ENCODE results near the gene MACROH2A1.

DNA sequence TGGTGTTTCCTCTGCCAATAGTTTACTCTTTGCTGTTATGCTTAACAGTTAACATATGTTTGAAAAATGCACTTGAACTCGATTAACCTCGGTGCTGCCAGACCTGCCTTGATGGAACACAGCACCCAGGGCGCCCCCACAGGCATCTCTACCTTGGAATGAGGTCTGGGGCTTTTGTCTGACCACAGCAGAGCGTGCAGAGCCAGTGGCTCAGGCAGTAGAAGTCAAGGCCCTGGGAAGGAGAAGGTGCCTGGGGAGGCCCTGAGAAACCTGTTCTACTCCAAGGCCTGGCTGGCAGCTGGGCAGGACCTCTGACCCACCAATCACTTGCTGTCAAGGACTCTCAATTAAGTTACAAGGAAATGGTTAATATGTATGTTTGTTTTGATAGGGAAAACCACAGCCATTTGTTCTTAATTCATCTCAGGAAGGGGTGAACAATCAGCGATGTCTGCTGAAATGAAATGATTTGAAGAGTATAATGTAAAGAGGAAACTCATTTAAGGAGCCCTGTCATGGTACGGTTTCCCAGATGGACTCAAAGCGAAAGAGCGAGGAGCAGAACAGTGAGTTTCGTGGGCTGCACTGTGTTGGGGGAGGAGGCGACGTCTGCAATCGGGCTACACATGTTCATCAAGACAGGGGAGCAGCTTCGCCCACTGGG is 21.9 kb downstream of the MACROH2A1 start:
- TF ChIP-seq, protein P1, sequence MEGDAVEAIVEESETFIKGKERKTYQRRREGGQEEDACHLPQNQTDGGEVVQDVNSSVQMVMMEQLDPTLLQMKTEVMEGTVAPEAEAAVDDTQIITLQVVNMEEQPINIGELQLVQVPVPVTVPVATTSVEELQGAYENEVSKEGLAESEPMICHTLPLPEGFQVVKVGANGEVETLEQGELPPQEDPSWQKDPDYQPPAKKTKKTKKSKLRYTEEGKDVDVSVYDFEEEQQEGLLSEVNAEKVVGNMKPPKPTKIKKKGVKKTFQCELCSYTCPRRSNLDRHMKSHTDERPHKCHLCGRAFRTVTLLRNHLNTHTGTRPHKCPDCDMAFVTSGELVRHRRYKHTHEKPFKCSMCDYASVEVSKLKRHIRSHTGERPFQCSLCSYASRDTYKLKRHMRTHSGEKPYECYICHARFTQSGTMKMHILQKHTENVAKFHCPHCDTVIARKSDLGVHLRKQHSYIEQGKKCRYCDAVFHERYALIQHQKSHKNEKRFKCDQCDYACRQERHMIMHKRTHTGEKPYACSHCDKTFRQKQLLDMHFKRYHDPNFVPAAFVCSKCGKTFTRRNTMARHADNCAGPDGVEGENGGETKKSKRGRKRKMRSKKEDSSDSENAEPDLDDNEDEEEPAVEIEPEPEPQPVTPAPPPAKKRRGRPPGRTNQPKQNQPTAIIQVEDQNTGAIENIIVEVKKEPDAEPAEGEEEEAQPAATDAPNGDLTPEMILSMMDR (IDR thresholded peaks at IDR 0.05; ENCODE audit: low read depth, low read length) = no peak
- no peak for TF ChIP-seq EZH2phosphoT487 (IDR thresholded peaks at IDR 0.05; ENCODE audit: low read depth)

Measured in OCI-LY3 (cell line).